GM20000 (cell line): ENCODE data around the gene KIF6.
"Not testable (repeated sequence)": the region's sequence is repeated elsewhere in the genome, so short reads cannot be mapped to it uniquely, and the experiment has no call there.

Source experiments
- DNase-seq: peaks from one replicate; pipeline ENCODE4 v3.0.0; 2012; ENCODE audit warnings: low spot score
- TF ChIP-seq, protein P1 (sequence below): IDR thresholded peaks from 2 replicates; pipeline ENCODE4 v1.5.1; 2012; ENCODE audit warnings: mild to moderate bottlenecking, control low read depth; ENCODE audit errors: extremely low read depth, missing control alignments

Gene KIF6

DNA sequence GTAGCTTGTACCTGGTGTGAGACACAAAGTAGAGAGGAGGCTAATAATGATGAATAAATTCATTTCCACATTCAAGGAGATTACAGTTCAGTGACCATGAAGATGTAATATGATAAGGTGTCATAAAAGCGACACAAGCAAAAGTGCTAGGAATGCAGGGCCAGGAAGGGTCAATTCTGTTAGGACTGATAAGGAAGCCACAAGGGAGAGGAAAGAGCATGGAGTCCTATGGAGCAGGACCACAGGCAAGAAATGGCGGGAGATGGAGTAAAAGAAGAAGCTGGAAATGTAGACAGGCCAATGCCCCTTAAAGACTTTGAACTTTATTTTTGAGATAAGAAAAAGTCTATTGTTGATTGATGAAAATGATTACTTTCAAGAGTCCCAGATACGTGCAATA is 240.9 kb downstream of the KIF6 start:
- TF ChIP-seq, protein P1, sequence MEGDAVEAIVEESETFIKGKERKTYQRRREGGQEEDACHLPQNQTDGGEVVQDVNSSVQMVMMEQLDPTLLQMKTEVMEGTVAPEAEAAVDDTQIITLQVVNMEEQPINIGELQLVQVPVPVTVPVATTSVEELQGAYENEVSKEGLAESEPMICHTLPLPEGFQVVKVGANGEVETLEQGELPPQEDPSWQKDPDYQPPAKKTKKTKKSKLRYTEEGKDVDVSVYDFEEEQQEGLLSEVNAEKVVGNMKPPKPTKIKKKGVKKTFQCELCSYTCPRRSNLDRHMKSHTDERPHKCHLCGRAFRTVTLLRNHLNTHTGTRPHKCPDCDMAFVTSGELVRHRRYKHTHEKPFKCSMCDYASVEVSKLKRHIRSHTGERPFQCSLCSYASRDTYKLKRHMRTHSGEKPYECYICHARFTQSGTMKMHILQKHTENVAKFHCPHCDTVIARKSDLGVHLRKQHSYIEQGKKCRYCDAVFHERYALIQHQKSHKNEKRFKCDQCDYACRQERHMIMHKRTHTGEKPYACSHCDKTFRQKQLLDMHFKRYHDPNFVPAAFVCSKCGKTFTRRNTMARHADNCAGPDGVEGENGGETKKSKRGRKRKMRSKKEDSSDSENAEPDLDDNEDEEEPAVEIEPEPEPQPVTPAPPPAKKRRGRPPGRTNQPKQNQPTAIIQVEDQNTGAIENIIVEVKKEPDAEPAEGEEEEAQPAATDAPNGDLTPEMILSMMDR, result no peak
- no peak for DNase-seq

DNA sequence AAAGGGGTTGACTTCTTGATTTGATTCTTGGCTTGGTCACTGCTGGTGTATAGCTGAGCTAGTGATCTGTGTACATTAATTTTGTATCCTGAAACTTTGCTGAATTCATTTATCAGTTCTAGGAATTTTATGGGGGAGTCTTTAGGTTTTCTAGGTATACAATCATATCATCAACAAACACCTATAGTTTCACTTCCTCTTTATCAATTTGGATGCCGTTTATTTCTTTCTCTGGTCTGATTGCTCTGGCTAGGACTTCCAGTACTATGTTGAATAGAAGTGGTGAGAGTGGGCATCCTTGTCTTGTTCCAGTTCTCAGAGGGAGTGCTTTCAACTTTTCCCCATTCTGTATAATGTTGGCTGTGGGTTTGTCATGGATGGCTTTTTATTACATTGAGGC is 245.4 kb downstream of the KIF6 start:
- not testable (repeated sequence) for DNase-seq

DNA sequence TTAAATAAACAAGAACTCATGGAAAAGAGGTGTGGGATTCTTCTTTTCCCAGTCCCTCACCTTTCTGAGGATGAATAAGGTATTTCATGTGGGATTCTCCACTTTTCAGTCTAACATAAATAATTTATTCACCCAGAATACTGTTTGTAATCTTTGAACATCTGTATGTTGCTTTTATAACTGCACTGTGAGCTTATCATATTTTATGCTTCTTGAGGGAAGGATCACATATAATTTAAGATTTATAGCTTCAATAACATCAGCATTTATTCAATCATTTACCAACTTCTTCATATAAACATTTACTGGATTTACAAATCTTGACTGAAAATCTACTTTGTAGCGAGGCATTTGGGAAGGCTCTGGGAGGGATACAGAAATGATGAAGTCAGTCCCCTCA is 248.5 kb downstream of the KIF6 start:
- TF ChIP-seq, protein P1, result no peak
- DNase-seq, result no peak

DNA sequence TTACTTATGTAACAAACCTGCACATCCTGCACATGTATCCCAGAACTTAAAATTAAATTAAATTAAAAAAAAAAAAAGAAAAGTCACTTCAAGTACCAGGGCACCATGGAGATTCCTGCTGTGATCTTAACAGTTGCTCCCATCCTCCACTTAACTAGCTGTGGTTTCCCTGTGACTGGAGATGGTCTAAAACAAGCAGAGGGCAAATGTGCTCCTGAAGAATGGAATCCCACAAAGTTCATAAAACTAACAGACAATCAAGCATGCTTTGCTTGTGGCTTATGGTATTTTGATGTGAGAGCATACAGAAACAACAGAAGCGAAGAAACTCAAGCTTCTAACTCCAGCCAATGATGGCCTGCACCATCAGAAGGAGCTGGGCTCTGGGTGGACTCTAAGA is 249.1 kb downstream of the KIF6 start:
- TF ChIP-seq, protein P1, result no peak
- DNase-seq, result no peak

DNA sequence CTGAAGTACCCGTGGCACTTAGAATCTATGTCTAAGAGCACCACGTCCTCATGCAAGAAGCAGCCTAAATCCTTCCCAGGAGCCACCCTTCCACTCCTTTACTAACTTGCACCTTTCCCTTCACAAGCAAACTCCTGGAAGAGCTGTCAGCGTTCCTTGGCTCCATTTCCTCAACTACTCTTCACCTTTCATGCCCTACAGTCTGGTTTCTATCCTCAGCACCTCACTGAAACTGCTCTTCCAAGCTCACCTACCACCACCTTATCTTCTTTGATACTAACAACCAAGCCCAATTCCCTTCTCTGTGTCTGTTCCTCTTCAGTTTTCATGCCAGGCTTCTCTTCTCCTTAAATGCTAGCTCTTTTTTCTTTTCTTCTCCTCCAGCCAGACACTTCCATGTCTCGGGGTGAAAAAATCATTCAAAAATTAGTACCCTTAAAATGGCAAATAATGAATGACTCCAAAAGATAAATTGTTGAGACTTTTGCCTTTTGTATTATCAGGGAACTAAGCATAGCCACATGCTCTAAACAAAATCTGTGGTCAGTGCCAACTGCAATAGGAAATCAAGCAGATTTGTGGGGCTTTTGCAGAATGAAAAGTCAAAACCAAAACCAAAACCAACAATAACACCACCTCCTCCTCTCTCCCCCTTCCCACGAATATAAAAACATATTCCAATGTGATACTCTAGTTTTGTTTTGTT is 253.1 kb downstream of the KIF6 start:
- DNase-seq, result no peak
- TF ChIP-seq, protein P1, result no peak

DNA sequence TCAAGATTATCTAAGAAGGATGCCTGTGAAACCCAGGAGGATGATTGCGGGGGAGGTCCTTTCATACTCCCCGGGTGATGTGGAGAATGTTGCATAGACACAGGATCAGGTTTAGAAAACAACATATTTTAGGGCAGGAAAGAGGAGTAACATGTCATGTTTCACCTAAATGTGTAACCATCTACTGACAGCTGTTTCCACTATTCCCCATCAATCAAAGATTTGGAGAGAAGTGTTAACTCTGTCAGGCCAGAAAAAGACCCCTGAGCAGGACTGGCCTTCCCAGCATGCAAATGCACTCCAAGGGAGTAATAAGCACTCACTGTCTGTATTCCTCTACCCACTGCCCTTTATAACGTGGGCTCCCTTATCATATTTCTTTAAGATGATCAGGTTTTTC is 254.7 kb downstream of the KIF6 start:
- TF ChIP-seq, protein P1, result no peak
- DNase-seq, result no peak

DNA sequence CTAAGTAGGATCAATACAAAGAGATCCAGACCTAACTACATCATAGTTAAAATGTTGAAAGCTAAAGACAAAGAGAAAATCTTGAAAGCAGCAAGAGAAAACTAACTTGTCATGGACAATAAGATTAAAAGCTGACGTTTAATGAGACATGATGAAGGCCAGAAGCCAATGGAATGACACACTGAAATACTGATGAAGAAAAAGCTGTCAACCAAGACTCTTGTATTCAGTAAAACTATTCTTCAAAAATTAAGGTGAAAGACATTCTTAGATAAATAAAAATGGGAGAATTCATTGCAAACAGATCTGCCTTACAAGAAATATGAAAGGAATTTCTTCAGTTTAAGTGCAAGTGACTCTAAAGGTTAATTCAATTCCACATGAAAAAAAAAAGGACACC is 256.8 kb downstream of the KIF6 start:
- DNase-seq, result no peak
- TF ChIP-seq, protein P1, result no peak

DNA sequence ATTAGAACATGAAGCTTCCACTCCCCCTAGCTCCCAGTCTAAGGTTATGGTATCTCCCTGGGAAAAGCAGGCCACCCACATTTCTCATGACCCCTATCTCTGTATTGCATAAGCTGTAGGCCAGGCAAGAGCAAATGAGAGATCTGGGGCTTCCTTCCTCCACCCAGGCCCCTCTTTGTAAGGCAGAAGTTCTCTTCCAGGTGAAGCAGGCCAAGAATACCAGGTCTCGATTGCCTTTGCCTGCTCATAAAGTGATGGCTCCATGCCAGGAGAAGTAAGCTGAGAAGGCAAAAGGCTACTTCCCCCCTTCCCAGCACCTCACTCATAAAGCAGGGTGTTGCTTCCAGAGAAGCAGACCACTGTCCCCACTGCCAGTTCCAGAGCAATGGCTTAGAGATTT is 258.6 kb downstream of the KIF6 start:
- TF ChIP-seq, protein P1, result no peak
- no peak for DNase-seq
